Measurements from ENCODE around the gene LRPAP1.
"Not testable (repeated sequence)": the region's sequence is repeated elsewhere in the genome, so short reads cannot be mapped to it uniquely, and the experiment has no call there.

Gene LRPAP1

DNA sequence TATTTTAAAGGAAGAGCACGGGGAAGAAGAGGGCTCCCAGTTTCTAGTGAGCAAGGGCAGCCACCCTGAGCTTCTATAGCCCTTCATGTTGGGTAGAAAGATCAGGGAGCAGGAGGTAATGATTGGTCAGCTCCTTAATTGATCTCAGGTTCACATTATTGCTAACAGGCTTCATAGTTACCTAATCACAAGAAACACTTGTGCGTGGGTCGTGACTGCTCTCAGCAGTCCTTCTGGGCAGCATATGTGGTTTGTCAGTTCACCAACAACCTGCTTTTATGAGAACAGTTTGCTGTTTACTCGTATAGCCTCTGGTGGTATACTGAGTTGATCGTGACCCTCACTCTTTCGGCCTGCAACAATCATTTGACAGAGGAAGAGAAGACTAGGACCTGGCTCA is 73.9 kb downstream of the LRPAP1 start:
- TF ChIP-seq, protein P1, sequence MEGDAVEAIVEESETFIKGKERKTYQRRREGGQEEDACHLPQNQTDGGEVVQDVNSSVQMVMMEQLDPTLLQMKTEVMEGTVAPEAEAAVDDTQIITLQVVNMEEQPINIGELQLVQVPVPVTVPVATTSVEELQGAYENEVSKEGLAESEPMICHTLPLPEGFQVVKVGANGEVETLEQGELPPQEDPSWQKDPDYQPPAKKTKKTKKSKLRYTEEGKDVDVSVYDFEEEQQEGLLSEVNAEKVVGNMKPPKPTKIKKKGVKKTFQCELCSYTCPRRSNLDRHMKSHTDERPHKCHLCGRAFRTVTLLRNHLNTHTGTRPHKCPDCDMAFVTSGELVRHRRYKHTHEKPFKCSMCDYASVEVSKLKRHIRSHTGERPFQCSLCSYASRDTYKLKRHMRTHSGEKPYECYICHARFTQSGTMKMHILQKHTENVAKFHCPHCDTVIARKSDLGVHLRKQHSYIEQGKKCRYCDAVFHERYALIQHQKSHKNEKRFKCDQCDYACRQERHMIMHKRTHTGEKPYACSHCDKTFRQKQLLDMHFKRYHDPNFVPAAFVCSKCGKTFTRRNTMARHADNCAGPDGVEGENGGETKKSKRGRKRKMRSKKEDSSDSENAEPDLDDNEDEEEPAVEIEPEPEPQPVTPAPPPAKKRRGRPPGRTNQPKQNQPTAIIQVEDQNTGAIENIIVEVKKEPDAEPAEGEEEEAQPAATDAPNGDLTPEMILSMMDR (IDR thresholded peaks at IDR 0.05; ENCODE audit: poor library complexity, severe bottlenecking) = no peak
- Histone ChIP-seq H3K9me3 (ENCODE audit: severe bottlenecking) (no peaks in the 10 kb centered on the region), H3K4me1 (ENCODE audit: insufficient read depth, poor library complexity, severe bottlenecking) (peaks cover 8% of the 10 kb centered on the region), H3K27ac (ENCODE audit: poor library complexity, severe bottlenecking) (no peak overlapping the region), H3K27me3 (ENCODE audit: insufficient read depth, poor library complexity, severe bottlenecking) (peaks cover 7% of the 10 kb centered on the region), H3K36me3 (ENCODE audit: low read depth) (no peaks in the 10 kb centered on the region), H3K4me3 (ENCODE audit: severe bottlenecking) (no peak overlapping the region)
- no peak for DNase-seq (ENCODE audit: low spot score)
- ATAC-seq (ENCODE audit: low read depth) = no peak

DNA sequence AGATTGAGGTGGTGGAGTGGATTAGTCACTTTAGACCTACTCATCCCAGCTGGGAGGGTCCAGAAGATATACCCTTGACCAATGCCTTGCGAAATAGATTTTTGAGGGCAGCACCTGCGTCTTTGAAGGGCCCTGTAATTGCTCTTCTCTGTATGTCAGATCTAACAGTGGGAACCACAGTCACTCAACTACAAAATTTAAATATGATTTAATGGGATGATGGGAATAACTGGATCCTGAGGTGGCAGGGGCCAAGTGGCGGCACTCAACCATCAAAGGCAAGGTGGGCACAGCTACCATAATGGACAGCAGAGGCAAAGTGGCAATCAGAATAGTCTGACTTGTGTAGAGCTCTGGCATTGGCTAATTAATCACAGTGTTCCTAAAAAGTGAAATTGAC is 76.6 kb downstream of the LRPAP1 start:
- not testable (repeated sequence) for H3K27me3 ChIP-seq (ENCODE audit: insufficient read depth, poor library complexity, severe bottlenecking); H3K36me3 ChIP-seq (ENCODE audit: low read depth); H3K27ac ChIP-seq (ENCODE audit: poor library complexity, severe bottlenecking); DNase-seq (ENCODE audit: low spot score); ATAC-seq (ENCODE audit: low read depth); H3K9me3 ChIP-seq (ENCODE audit: severe bottlenecking); H3K4me3 ChIP-seq (ENCODE audit: severe bottlenecking); H3K4me1 ChIP-seq (ENCODE audit: insufficient read depth, poor library complexity, severe bottlenecking)

Data from RWPE2 (cell line).